PC-9 (cell line): Measurements from ENCODE around the gene NF1. TPM values are rescaled to one million over a fixed set of nuclear protein-coding genes. Genes with fewer than 3 reads are reported as not detected.
"Not testable (repeated sequence)": the region's sequence is repeated elsewhere in the genome, so short reads cannot be mapped to it uniquely, and the experiment has no call there.

Source experiments
- BruUV-seq: library from RNA; stranded (reverse); fragments of 400-500 nt; replicated peaks from 2 replicates; lab custom pipeline; 2021; lab: Mats Ljungman, UMichigan
- CTCF ChIA-PET: fragments of 300-600 bp; sonication (Branson Sonifier 250); formaldehyde crosslinking; loops from one replicate; lab custom pipeline; 2022; ENCODE audit warnings: antibody characterized with exemption; lab: Charles Lee
- POLR2A ChIA-PET: fragments of 300-600 bp; sonication (Branson Sonifier 250); formaldehyde crosslinking; loops from one replicate; lab custom pipeline; 2022; ENCODE audit warnings: antibody characterized with exemption; ENCODE audit not compliant: unreplicated experiment; lab: Charles Lee
- DNase-seq, 2 experiments: peaks; one replicate each; pipeline versions ENCODE4 v3.0.0 to v3.0.0-alpha.2; 2015 to 2022; ENCODE audit warnings: mixed read lengths in 1 of 2
- H2AFZ ChIP-seq: fragments of 200-600 bp; sonication (generic); 2 replicates; pipeline ENCODE4 v1.8.1; 2017; ENCODE audit warnings: antibody characterized with exemption
- H3F3A ChIP-seq: fragments of 200-600 bp; sonication (generic); 2 replicates; pipeline ENCODE4 v1.8.1; 2017; ENCODE audit warnings: antibody characterized with exemption, mild to moderate bottlenecking, low read depth; ENCODE audit not compliant: insufficient read depth
- H3K27ac ChIP-seq: fragments of 200-600 bp; sonication (generic); 2 replicates; pipeline ENCODE4 v1.6.1; 2016; ENCODE audit warnings: mixed run types
- H3K27me3 ChIP-seq: fragments of 200-600 bp; sonication (generic); 2 replicates; pipeline ENCODE4 v1.6.1; 2016; ENCODE audit warnings: low read depth, mixed run types; ENCODE audit not compliant: insufficient read depth
- H3K36me3 ChIP-seq: fragments of 200-600 bp; sonication (generic); 2 replicates; pipeline ENCODE4 v1.6.1; 2016; ENCODE audit warnings: low read depth, mixed run types
- H3K4me1 ChIP-seq: fragments of 200-600 bp; sonication (generic); replicated peaks from 2 replicates; pipeline ENCODE4 v1.6.1; 2016; ENCODE audit warnings: mixed run types; ENCODE audit not compliant: insufficient read depth
- H3K4me2 ChIP-seq: fragments of 200-600 bp; sonication (generic); 2 replicates; pipeline ENCODE4 v1.6.1; 2017; ENCODE audit warnings: mixed run types
- H3K4me3 ChIP-seq: fragments of 200-600 bp; sonication (generic); 2 replicates; pipeline ENCODE4 v1.6.1; 2016; ENCODE audit warnings: mixed run types
- H3K79me2 ChIP-seq: fragments of 200-600 bp; sonication (generic); 2 replicates; pipeline ENCODE4 v1.6.1; 2017; ENCODE audit warnings: low read depth, mixed run types
- H3K9me2 ChIP-seq: fragments of 200-600 bp; sonication (generic); 2 replicates; pipeline ENCODE4 v1.8.1; 2017; ENCODE audit warnings: mild to moderate bottlenecking; ENCODE audit not compliant: insufficient read depth
- H3K9me3 ChIP-seq: fragments of 200-600 bp; sonication (generic); 2 replicates; pipeline ENCODE4 v1.8.1; 2016; ENCODE audit warnings: low read depth; ENCODE audit not compliant: insufficient read depth
- H4K20me1 ChIP-seq: fragments of 200-600 bp; sonication (generic); 2 replicates; pipeline ENCODE4 v1.8.1; 2017; ENCODE audit not compliant: insufficient read depth
- EZH2 ChIP-seq: fragments of 200-600 bp; sonication (generic); IDR thresholded peaks from 2 replicates; pipeline ENCODE4 v1.8.0; 2017; ENCODE audit warnings: antibody characterized with exemption, low read depth
- intact Hi-C: fragments of 100-400 bp; cut with micrococcal nuclease; formaldehyde crosslinking; loops from one replicate; pipeline ENCODE4 v1.10.0; 2022; ENCODE audit not compliant: unreplicated experiment
- total RNA-seq: library from RNA; stranded (reverse); gene quantifications from 2 replicates; pipeline ENCODE4 v1.2.3, GENCODE V29; 2021
- TF ChIP-seq, protein P1 (sequence below): fragments of 200-600 bp; sonication (generic); conservative IDR thresholded peaks from 2 replicates; pipeline ENCODE4 v1.6.1; 2017; ENCODE audit warnings: mixed run types, antibody characterized with exemption, mild to moderate bottlenecking, moderate library complexity

The NF1 gene
- total RNA-seq, 1 experiment from 2014 or later: 61.0 TPM

DNA sequence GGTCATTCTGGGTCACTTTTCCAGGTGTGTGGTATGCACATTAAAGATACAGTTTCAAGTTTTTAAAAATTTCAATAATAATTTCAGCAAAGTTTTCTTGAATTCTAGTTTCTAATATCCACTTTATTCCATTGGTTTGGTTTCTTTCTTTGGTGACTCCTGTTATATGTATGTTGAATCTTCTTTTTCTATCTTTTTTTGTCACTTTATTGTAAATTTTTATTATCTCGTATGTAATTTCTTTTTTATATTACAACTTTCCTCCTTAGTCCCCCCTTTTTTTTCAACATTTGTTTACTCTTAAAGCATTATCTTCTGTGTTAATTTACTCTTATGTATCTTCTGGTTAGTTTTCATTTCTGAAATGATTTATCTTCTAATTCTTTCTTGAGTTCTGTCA lies 57.5 kb downstream of the NF1 start:
- POLR2A ChIA-PET: interaction anchor here (0.7 kb wide), 1 partner anchor 302 kb away, joined by 6 read pairs; no protein-coding TSS in a partner anchor

DNA sequence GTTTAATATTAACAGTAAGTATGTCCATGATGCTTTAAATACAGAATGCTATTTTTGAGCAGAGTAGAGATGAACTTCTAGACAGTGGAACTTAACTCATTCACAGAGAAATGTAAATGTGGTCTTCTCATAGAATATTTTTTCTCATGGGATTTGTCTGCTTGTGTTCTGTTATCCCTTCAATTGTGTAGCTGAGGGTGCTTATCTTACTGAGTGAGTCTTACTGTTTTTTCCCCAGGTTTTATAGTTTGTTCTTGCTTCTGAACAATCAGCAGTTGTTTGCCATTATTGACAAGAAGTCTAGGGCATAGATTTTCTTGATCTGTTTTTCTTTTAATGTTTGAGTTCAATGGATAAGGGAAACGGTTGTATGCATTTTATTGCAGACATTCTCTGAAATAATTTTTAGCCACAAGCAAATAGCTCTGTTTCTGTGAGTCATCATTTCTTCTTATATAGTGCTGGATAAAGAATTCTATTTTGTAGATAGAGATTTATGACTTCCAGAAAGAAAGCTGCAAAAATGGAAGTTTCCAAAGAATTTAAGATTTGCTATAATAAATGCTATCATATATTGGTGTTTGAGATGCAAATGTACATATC lies 60.5 kb downstream of the NF1 start:
- no peak overlapping the region for H3K4me2 ChIP-seq
- BruUV-seq: no TSS peak
- intact Hi-C loops: no loop called here
- H3F3A ChIP-seq: peaks cover 10% of the 10 kb centered on the region; the same call in 1 of the 2 replicates
- H3K79me2 ChIP-seq: 0 out of 2 replicates have a peak, but pooled peaks cover 3% of the 10 kb centered on the region
- H3K36me3 ChIP-seq: peaks cover 32% of the 10 kb centered on the region; the same call in 1 of the 2 replicates
- no peak for TF ChIP-seq EZH2
- TF ChIP-seq, protein P1, sequence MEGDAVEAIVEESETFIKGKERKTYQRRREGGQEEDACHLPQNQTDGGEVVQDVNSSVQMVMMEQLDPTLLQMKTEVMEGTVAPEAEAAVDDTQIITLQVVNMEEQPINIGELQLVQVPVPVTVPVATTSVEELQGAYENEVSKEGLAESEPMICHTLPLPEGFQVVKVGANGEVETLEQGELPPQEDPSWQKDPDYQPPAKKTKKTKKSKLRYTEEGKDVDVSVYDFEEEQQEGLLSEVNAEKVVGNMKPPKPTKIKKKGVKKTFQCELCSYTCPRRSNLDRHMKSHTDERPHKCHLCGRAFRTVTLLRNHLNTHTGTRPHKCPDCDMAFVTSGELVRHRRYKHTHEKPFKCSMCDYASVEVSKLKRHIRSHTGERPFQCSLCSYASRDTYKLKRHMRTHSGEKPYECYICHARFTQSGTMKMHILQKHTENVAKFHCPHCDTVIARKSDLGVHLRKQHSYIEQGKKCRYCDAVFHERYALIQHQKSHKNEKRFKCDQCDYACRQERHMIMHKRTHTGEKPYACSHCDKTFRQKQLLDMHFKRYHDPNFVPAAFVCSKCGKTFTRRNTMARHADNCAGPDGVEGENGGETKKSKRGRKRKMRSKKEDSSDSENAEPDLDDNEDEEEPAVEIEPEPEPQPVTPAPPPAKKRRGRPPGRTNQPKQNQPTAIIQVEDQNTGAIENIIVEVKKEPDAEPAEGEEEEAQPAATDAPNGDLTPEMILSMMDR: no peak
- ChIA-PET POLR2A (interaction anchor here (0.6 kb wide), 1 partner anchor 186 kb away, joined by 5 read pairs; no protein-coding TSS in a partner anchor), CTCF (no interaction called here)
- no peak overlapping the region for H3K27ac ChIP-seq
- H3K27me3 ChIP-seq: no peaks in the 10 kb centered on the region
- H4K20me1 ChIP-seq: peaks cover 5% of the 10 kb centered on the region
- H2AFZ ChIP-seq: no peak overlapping the region
- H3K4me1 ChIP-seq: no peaks in the 10 kb centered on the region
- no peak for DNase-seq
- no peak overlapping the region for H3K4me3 ChIP-seq
- peaks cover 5% of the 10 kb centered on the region for H3K9me2 ChIP-seq
- no peaks in the 10 kb centered on the region for H3K9me3 ChIP-seq

More for the DNA sequence above, 57.5 kb downstream of the NF1 start:
- Histone ChIP-seq H3K4me3 (no peak overlapping the region), H3K4me2 (no peak overlapping the region), H3K27me3 (no peaks in the 10 kb centered on the region), H3K79me2 (0 out of 2 replicates have a peak, but pooled peaks cover 3% of the 10 kb centered on the region), H3K36me3 (peaks cover 11% of the 10 kb centered on the region; the same call in 1 of the 2 replicates), H2AFZ (no peak overlapping the region), H4K20me1 (peaks cover 5% of the 10 kb centered on the region), H3K4me1 (no peaks in the 10 kb centered on the region), H3K9me2 (peaks cover 5% of the 10 kb centered on the region), H3K27ac (no peak overlapping the region), H3F3A (peaks cover 10% of the 10 kb centered on the region; the same call in 1 of the 2 replicates), H3K9me3 (no peaks in the 10 kb centered on the region)
- no peak for DNase-seq
- CTCF ChIA-PET: no interaction called here
- no peak for TF ChIP-seq EZH2
- TF ChIP-seq, protein P1: no peak
- intact Hi-C loops: no loop called here
- BruUV-seq: no TSS peak

DNA sequence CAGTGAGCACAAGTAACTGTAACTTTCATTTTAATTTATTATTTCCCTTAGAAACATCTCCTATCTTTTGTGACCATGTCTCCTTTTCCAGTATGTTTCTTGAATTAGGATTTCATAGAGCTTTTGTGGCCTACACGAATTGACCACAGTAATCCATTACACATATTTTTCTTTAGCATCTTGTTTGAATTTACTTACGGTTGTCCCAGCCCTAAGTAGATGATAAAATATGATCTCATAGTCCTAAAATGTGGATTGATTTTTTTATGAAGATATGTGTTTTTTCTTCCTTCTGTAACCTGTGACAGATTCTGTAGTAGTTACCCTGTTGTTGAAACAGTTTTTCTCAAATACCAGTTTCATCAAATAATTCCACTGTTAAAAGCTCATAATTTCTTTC lies 61.5 kb downstream of the NF1 start:
- BruUV-seq: no TSS peak
- Histone ChIP-seq H3K4me2 (no peak overlapping the region), H2AFZ (no peak overlapping the region), H3K4me1 (no peaks in the 10 kb centered on the region), H3F3A (peaks cover 10% of the 10 kb centered on the region; the same call in 1 of the 2 replicates), H3K9me2 (peaks cover 5% of the 10 kb centered on the region), H3K79me2 (0 out of 2 replicates have a peak, but pooled peaks cover 3% of the 10 kb centered on the region), H3K4me3 (no peak overlapping the region), H3K27ac (no peak overlapping the region), H3K36me3 (peaks cover 32% of the 10 kb centered on the region; the same call in 1 of the 2 replicates), H4K20me1 (peaks cover 10% of the 10 kb centered on the region), H3K9me3 (no peaks in the 10 kb centered on the region), H3K27me3 (no peaks in the 10 kb centered on the region)
- POLR2A ChIA-PET: interaction anchor here (0.6 kb wide), 1 partner anchor 84 kb away, joined by 5 read pairs; no protein-coding TSS in a partner anchor
- CTCF ChIA-PET: no interaction called here
- TF ChIP-seq EZH2: no peak
- TF ChIP-seq, protein P1: no peak
- no peak for DNase-seq
- intact Hi-C loops: no loop called here

DNA sequence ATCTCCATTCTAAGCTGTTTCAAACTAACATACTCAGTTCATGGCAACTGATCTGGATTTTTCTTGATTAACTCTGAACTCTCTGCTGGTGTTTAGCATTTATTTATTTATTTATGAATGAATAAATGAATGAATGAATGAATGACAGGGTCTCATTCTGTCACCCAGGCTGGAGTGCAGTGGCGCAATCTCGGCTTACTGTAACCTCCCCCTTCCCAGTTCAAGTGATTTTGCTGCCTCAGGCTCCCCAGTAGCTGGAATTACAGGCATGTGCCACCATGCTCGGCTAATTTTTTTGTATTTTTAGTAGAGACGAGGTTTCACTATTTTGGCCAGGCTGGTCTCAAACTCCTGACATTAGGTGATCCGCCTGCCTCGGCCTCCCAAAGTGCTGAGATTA lies 62.1 kb downstream of the NF1 start:
- H3K9me3 ChIP-seq, H2AFZ ChIP-seq, POLR2A ChIA-PET, H3K27ac ChIP-seq, H3K4me3 ChIP-seq, DNase-seq, intact Hi-C loops, H3K27me3 ChIP-seq, H3K4me1 ChIP-seq, CTCF ChIA-PET, BruUV-seq, H3K79me2 ChIP-seq, H3K9me2 ChIP-seq, H3K4me2 ChIP-seq: not testable (repeated sequence)
- peaks cover 11% of the 10 kb centered on the region for H4K20me1 ChIP-seq
- peaks cover 10% of the 10 kb centered on the region; the same call in 1 of the 2 replicates for H3F3A ChIP-seq
- peaks cover 32% of the 10 kb centered on the region; the same call in 1 of the 2 replicates for H3K36me3 ChIP-seq
